Keratinocyte (primary cell): ENCODE measurements around the gene GRM1. TPM values are rescaled to one million over a fixed set of nuclear protein-coding genes. Genes with fewer than 3 reads are reported as not detected.

Experiments
- DNase-seq: peaks from one replicate; pipeline ENCODE4 v3.0.0-alpha.2; 2011; ENCODE audit warnings: low read depth, missing footprints, low spot score
- FAIRE-seq: peaks from 2 replicates; lab custom pipeline; 2011; peaks lifted over from hg19 to GRCh38; lab: Jason Lieb, UNC
- H2AFZ ChIP-seq: 2 replicates; pipeline ENCODE4 v1.6.0; 2012; ENCODE audit warnings: low read length, control low read depth, inconsistent platforms; ENCODE audit not compliant: control insufficient read depth
- H3K27ac ChIP-seq: 2 replicates; pipeline ENCODE4 v1.5.1; 2011; ENCODE audit warnings: low read length; ENCODE audit not compliant: control insufficient read depth, insufficient read depth
- H3K27me3 ChIP-seq: 3 replicates; pipeline ENCODE4 v1.6.0; 2011; ENCODE audit warnings: low read length; ENCODE audit not compliant: control insufficient read depth, insufficient read depth; ENCODE audit errors: extremely low read depth
- H3K36me3 ChIP-seq, 2 experiments: 2 replicates in 1 of 2; 3 replicates in 1 of 2; pipeline ENCODE4 v1.5.1; 2011; ENCODE audit warnings: low read length in 2 of 2, mild to moderate bottlenecking in 1 of 2; ENCODE audit not compliant: control insufficient read depth in 2 of 2, insufficient read depth in 2 of 2; ENCODE audit errors: extremely low read depth in 1 of 2
- H3K4me1 ChIP-seq: 3 replicates; pipeline ENCODE4 v1.5.1; 2011; ENCODE audit warnings: low read length; ENCODE audit not compliant: control insufficient read depth, insufficient read depth; ENCODE audit errors: extremely low read depth
- H3K4me2 ChIP-seq: 3 replicates; pipeline ENCODE4 v1.6.0; 2011; ENCODE audit warnings: low read depth, low read length; ENCODE audit not compliant: control insufficient read depth, insufficient read depth; ENCODE audit errors: extremely low read depth
- H3K4me3 ChIP-seq, 3 experiments: fragments of 200-600 bp in 1 of 3; sonication (generic) in 1 of 3; 2 replicates in 2 of 3; 3 replicates in 1 of 3; pipeline ENCODE4 v1.5.1; 2011 to 2016; ENCODE audit warnings: low read length in 3 of 3, mild to moderate bottlenecking in 3 of 3, control low read depth in 2 of 3, inconsistent platforms in 1 of 3, low read depth in 1 of 3, mixed read lengths in 1 of 3, mixed run types in 1 of 3, moderate library complexity in 1 of 3; ENCODE audit not compliant: control insufficient read depth in 2 of 3, insufficient read depth in 2 of 3; ENCODE audit errors: extremely low read depth in 1 of 3
- H3K79me2 ChIP-seq: 2 replicates; pipeline ENCODE4 v1.6.0; 2012; ENCODE audit warnings: low read length; ENCODE audit not compliant: control insufficient read depth, insufficient read depth
- H3K9ac ChIP-seq: 3 replicates; pipeline ENCODE4 v1.6.0; 2011; ENCODE audit warnings: low read length; ENCODE audit not compliant: control insufficient read depth, insufficient read depth; ENCODE audit errors: extremely low read depth
- H3K9me1 ChIP-seq: 3 replicates; pipeline ENCODE4 v1.6.0; 2011; ENCODE audit warnings: low read length; ENCODE audit not compliant: control insufficient read depth, insufficient read depth; ENCODE audit errors: extremely low read depth
- H3K9me3 ChIP-seq: 2 replicates; pipeline ENCODE4 v1.5.1; 2012; ENCODE audit warnings: low read depth, low read length; ENCODE audit not compliant: control insufficient read depth
- H4K20me1 ChIP-seq: 3 replicates; pipeline ENCODE4 v1.6.0; 2011; ENCODE audit warnings: low read length; ENCODE audit not compliant: control insufficient read depth, insufficient read depth; ENCODE audit errors: extremely low read depth
- EZH2 ChIP-seq: IDR thresholded peaks from one replicate; pipeline ENCODE4 v1.6.1; 2012; ENCODE audit warnings: inconsistent platforms, mild to moderate bottlenecking, low read length, moderate library complexity
- dilution Hi-C: fragments of 300-500 bp; cut with MboI; formaldehyde crosslinking; loops from one replicate; pipeline ENCODE4 v1.7.0; 2020; ENCODE audit warnings: low sequenced_read_pairs; ENCODE audit not compliant: extremely low pct_ligation_motif_present
- polyA plus RNA-seq, 5 experiments: library from polyadenylated mRNA; depleted of rRNA in 3 of 5; stranded (reverse) in 3 of 5; stranded (forward) in 1 of 5; unstranded in 1 of 5; fragments of >200 nt; gene quantifications; 1 replicate in 1 of 5; 2 replicates in 3 of 5; 3 replicates in 1 of 5; pipeline versions ENCODE4 v1.2.1 to v1.2.3, GENCODE V29; 2011 to 2012; ENCODE audit warnings: missing spikeins in 2 of 5, low read depth in 1 of 5, low replicate concordance in 1 of 5
- TF ChIP-seq, protein P1 (sequence below), 3 experiments: IDR thresholded peaks in 1 of 3; conservative IDR thresholded peaks in 1 of 3; optimal IDR thresholded peaks in 1 of 3; 2 replicates in 2 of 3; 3 replicates in 1 of 3; pipeline versions ENCODE3 to v1.5.1; 2011; ENCODE audit warnings: low read length in 3 of 3, mild to moderate bottlenecking in 3 of 3, moderate library complexity in 2 of 3, control low read depth in 1 of 3, inconsistent platforms in 1 of 3; ENCODE audit not compliant: insufficient read depth in 2 of 3; ENCODE audit errors: extremely low read depth in 1 of 3

The GRM1 gene
- polyA plus RNA-seq, 1 donor (not counting 4 experiments of a cell fraction or from before 2014, with no cell fraction given): not detected

DNA sequence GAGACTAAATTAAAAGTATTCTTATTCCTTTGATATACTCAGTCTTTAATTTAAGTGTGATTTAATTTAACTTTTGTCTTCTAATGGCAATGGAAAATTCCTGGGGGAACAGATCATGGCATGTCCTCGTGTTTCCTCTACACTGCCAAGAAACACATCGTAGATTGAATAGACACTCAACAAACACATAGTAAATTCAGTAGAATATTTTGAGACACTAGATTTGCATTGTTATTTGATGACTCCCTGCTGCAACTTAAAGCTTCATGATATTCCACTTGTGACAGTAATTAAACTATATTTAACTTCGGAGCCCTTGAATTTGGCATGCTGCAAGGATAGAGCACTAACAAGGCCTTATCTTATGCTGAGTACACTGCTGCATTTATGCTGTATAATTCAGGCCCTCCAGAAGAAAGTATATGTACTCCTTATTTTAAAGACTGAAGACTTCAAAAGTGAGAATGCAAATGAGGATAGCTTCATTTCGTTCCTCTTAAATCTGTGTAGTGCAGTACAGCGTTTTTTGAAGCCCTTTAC is 84.3 kb downstream of the GRM1 start:
- Histone ChIP-seq H3K4me3 (no peak overlapping the region), H3K9ac (no peak overlapping the region), H3K4me1 (no peaks in the 10 kb centered on the region), H3K9me3 (no peaks in the 10 kb centered on the region), H3K27ac (no peak overlapping the region), H2AFZ (no peak overlapping the region), H3K9me1 (no peaks in the 10 kb centered on the region), H3K4me2 (no peak overlapping the region), H3K27me3 (no peaks in the 10 kb centered on the region), H3K79me2 (no peaks in the 10 kb centered on the region), H3K36me3 (no peaks in the 10 kb centered on the region), H4K20me1 (no peaks in the 10 kb centered on the region)
- TF ChIP-seq, protein P1, sequence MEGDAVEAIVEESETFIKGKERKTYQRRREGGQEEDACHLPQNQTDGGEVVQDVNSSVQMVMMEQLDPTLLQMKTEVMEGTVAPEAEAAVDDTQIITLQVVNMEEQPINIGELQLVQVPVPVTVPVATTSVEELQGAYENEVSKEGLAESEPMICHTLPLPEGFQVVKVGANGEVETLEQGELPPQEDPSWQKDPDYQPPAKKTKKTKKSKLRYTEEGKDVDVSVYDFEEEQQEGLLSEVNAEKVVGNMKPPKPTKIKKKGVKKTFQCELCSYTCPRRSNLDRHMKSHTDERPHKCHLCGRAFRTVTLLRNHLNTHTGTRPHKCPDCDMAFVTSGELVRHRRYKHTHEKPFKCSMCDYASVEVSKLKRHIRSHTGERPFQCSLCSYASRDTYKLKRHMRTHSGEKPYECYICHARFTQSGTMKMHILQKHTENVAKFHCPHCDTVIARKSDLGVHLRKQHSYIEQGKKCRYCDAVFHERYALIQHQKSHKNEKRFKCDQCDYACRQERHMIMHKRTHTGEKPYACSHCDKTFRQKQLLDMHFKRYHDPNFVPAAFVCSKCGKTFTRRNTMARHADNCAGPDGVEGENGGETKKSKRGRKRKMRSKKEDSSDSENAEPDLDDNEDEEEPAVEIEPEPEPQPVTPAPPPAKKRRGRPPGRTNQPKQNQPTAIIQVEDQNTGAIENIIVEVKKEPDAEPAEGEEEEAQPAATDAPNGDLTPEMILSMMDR (optimal IDR thresholded peaks at IDR 0.05 in 1 of 3, IDR thresholded peaks at IDR 0.05 in 1 of 3, conservative IDR thresholded peaks at IDR 0.05 in 1 of 3; ENCODE audit: extremely low read depth in 1 of 3, insufficient read depth in 2 of 3, low read length in 3 of 3): no peak
- TF ChIP-seq EZH2: no peak
- dilution Hi-C loops: no loop called here
- DNase-seq: no peak
- FAIRE-seq: no peak

DNA sequence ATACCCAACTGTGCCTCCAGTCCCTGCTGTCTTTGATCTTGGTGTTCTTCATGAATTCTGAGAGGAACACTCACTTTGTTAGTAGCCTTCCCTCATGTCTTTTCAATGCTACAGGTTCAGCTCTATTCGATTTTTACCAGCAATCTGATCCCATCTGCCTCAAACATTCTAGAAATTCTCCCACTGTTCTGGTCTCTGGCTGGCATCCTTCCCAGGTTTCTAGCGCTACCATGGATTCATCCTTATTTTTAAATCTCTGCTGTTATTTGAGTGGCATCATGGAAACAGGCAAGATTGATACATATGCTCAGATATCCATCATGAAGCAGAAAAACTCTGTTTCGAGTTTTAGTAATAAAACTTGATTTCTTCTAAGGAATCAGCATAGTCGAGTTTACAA is 94.8 kb downstream of the GRM1 start:
- FAIRE-seq (no peak), DNase-seq (no peak)
- Histone ChIP-seq H2AFZ (no peak overlapping the region), H3K4me1 (no peaks in the 10 kb centered on the region), H3K27ac (no peak overlapping the region), H3K4me3 (no peak overlapping the region), H3K9me3 (no peaks in the 10 kb centered on the region), H3K9ac (no peak overlapping the region), H4K20me1 (no peaks in the 10 kb centered on the region), H3K36me3 (no peaks in the 10 kb centered on the region), H3K4me2 (no peak overlapping the region), H3K27me3 (no peaks in the 10 kb centered on the region), H3K9me1 (no peaks in the 10 kb centered on the region), H3K79me2 (no peaks in the 10 kb centered on the region)
- TF ChIP-seq, protein P1 (optimal IDR thresholded peaks at IDR 0.05 in 1 of 3, IDR thresholded peaks at IDR 0.05 in 1 of 3, conservative IDR thresholded peaks at IDR 0.05 in 1 of 3; ENCODE audit: extremely low read depth in 1 of 3, insufficient read depth in 2 of 3, low read length in 3 of 3): no peak
- TF ChIP-seq EZH2: no peak
- dilution Hi-C loops: no loop called here
